ENCODE measurements around the gene ITPR2.
"Not testable (repeated sequence)": the region's sequence is repeated elsewhere in the genome, so short reads cannot be mapped to it uniquely, and the experiment has no call there.

Gene ITPR2

DNA sequence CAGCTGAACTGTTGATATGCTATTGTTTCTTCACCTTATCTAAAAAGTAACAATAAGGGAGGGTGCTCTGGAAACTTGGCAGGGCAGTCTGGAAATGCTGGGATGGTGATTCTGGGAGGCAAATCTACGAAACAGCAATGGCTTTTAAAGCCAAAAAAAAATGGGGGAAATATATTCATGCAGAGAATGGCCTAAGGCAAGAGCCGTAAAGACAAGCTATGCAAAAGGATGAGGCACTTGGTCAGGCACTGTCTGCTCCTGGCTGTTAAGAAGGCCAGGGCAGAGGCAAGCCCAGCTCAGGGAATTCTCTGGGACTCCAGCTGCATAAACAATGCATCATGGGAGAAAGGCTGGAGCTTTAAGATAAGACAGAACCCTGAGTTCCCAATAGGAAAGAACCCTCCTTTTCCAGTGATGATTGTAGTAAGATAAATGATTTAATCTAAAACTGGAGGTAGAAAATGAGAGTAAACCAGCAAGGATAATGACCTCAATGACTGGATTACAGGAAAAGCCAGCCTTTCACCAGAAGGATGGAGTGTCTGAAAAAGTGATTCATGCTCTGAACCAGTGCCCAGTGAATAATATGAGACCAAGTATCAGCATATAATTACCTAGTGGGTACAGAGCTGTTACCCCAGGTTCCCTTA, 46.0 kb downstream of the ITPR2 start:
- DNase-seq (ENCODE audit: low read depth in 2 of 2), result no peak

DNA sequence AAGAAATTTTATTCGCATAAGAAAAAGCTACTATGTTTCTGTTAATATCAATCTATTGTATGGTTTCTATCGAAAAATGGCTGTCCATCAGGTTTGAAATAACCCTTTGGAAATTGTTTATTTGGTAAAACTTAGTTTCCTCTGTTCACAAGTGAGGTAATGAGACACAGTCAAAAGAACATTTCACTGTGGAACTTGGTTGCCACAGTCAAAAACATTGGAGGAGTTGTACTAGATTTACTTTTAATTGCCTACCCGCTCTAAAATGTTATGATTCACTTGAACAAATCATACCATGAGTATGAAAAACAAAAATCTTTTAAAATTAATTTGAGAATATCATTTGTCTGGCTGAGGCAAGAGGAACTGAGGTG, 46.5 kb downstream of the ITPR2 start:
- DNase-seq (ENCODE audit: low read depth in 2 of 2), result no peak

DNA sequence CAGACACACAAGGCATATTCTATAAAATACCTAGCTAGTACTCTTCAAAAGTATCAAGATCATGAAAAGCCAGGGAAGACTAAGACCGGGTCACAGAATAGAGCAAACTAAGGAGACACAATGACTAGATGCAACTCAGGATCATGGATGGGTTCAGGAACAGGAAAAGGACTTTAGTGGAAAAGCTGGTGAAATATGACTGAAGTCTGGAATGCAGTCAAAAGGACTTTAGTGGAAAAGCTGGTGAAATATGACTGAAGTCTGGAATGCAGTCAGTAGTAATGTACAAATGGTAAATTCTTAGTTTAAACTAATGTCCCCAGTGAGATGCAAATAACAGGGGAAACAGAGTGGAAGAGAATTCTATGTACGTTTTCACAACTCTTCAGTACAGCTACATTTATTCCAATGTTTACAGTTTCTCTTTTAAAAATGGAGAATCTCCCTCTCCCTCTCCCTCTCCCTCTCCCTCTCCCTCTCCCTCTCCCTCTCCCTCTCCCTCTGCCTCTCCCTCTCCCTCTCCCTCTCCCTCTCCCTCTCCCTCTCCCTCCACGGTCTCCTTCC, 49.1 kb downstream of the ITPR2 start:
- DNase-seq (ENCODE audit: low read depth in 2 of 2), result not testable (repeated sequence)

DNA sequence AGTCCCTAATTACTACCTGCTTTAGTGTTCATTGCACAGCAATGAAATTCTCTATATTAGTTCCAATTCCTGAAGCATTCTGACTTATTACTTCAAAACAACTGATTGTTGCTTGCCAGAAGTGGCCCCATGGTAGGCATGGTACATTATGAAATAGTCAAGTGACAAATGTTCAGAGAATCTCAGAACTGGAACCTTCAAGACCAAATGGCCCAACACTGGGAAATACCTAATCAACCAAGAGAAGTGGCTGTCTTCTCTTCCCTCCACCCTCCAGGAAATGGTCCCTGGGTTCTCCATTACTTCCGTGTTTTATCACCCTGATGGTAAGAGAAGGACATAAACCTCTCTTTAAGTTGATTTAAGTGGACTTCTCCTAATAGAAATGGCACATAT, 49.9 kb downstream of the ITPR2 start:
- no peak for DNase-seq (ENCODE audit: low read depth in 2 of 2)

DNA sequence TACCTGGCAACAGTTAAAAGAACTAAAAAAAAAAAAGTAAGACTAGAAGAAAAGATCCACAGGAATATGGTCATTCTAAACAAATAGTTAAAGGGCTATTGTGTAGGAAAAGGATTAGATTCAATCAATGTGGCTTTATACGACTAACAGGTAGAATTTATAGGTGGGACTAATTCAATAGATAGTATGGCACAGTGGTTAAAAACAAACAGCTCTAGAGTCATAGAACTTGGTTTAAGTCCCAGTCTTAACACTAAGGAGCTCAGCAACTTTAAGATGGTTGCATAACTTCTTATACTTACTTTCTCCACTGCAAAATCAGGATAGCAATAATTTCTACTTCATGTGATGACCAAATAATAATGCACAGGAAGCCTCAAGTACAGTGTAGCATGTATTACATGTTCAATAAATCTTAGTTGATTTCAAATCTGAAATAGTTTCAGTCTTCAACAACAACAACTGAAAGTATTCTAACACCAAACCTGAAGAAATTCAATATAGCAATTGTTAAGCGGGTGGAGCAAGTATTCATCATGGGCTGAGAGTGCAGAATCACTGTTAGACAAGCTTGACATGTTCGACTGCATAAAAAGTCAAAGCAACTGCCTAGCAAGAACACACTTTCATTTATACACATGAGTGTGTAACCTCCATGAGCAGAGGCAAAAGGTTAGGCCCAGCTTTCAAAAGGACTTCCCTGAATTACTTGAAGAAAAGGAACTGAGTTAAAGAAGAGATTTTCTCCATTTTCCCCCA, 50.4 kb downstream of the ITPR2 start:
- no peak for DNase-seq (ENCODE audit: low read depth in 2 of 2)

DNA sequence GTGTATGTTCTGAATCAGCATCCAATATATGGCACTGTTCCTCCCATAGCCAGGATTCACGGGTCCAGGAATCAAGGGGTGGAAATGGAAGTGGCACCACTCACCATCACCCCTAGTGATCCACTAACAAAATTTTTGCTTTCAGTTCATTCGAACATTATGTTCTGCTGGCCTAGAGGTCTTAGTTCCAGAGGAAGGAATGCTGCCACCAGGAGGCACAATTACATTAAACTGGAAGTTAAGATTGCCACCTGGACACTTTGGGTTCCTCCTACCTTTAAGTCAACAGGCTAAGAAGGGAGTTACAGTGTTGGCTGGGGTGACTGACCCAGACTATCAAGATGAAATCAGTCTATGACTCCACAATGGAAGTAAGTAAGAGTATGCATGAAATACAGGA, 52.3 kb downstream of the ITPR2 start:
- DNase-seq (ENCODE audit: low read depth in 2 of 2), result not testable (repeated sequence)

DNA sequence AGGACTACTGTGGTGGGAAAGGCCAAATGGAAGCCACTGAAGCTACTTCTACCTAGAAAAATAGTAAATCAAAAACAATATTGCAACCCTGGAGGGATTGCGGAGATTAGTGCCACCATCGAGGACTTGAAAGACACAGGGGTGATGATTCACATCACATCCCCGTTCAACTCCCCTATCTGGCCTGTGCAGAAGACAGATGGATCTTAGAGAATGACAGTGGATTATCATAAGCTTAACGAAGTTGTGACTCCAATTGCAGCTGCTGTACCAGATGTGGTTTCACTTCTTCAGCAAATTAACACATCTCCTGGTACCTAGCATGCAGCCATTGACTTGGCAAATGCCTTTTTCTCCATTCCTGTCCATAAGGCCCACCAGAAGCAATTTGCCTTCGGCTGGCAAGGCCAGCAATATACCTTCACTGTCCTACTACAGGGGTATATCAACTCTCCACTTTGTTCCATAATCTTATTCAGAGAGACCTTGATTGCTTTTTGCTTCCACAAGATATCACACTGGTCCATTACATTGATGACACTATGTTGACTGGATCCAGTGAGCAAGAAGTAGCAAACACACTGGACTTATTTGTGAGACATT, 54.7 kb downstream of the ITPR2 start:
- DNase-seq (ENCODE audit: low read depth in 2 of 2), result not testable (repeated sequence)

DNA sequence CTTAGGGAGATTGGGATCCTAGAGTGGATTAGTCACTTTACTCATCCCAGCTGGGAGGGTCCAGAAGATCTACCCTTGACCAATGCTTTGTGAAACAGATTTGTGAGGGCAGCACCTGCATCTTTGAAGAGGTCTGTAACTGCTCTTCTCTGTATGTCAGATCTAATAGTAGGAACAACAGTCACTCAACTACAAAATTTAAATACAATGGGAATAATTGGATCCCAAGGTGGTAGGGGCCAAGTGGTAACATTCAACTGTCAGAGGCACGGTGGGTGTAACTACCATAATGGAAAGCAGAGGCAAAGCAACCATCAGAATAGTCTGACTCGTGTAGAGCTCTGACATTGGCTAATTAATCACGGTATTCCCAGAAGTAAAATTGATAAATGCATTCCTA, 55.8 kb downstream of the ITPR2 start:
- no peak for DNase-seq (ENCODE audit: low read depth in 2 of 2)

DNA sequence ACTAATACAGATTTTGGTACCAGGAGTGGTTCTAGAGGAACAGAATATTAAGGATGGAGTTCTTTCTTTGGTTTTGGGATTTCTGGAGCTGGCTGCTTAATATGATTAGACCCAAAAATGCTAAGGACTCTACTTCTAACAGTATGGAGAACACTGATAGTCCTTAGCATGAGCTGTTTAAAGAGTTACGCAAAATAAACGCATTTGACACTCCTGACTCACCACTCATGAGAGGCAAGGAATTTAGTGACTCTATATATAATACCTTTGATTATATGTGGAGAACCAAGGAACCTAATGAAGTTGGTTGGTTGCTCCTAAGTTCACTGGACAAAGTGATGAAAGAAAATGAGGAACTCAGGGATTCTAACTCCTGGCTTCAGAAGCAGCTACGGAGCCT, 57.0 kb downstream of the ITPR2 start:
- DNase-seq (ENCODE audit: low read depth in 2 of 2), result not testable (repeated sequence)

DNA sequence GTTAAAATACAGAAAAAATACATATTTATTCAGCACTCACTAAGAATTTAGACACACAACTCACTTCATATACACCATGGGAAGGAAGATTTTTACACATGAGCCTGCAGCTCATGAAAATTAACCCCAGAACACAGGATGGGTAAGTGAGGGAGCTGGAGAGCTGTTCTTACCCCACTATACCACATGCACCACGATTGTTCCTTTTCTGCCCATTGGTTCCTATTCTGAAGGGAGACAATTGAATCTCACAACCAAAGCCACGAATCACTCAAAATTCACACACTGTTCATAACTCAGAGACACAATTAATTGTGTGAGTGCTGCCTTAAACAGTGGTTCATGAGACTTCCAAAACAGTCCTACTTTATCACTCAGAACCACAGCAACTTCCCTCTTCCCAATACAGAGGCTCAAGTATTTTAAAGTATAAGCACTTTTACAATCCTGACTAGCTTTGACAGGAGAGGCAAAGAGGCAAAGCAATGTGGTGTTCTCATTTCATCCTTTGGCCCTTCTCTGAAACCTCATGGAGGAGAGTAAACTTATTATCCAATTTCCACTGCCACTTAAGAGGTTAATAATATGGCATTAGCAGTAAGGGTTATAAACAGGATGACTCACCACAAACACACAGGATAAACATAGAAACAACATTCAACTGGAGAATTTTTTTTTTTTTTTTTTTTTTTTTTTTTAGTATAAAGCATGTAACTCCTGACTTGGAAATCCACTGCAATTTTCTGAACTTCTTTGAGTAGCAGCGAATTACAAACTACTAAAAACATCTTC, 59.5 kb downstream of the ITPR2 start:
- no peak for DNase-seq (ENCODE audit: low read depth in 2 of 2)

DNA sequence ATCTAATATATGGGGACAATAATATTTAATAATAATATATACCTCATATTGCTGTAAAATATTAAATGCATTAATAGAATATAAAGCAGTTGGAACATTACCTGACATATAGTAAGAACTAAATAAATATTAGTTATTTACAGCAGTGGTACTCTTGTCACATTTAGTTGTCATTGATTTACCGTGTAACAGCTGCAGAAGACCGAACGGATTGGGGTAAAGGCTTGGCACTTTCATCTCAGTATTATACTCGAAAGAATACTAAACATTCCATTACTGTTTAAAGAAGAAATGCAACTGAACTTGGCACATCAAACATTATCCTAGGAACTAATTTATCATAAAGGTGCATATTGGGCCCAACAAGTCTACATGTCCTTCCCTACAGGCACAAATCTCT, 61.1 kb downstream of the ITPR2 start:
- DNase-seq (ENCODE audit: low read depth in 2 of 2), result no peak

DNA sequence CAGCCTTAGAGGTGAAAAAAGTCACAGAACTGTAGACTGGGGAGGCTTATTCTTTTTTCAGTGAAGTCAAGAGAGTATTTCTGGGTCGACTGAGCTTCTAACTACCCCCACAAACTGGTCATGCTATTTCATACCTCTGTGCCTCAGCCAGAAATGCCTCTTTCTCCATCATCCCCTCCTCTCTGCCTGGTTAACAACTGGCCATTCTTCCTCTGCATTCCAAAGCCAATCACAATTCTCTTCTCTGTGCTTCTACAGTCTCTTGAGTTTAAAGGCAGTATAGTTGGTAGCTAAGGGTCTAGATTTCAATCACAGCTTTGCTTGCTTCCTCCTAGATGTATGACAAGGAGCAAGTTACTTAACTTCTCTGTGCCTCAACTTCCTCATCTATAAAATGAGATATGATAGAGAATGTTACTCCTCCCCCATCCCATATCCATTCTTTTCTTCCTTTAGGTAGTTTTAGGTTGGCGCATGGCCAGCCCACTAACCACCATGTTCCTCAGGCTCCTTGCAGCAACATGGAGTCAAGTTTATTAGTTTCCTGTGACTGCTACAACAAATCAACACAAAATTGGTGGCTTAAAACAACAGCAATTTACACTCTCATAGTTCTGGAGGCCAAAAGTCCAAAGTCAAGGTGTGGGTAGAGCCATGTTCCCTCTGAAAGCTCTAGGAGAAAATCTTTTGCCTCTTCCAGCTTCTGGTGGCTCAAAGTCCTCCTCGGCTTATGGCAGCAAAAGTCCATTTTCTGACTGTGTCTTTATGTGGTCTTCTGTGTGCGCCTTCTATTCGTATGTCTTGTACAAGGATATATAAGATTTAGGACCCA, 62.5 kb downstream of the ITPR2 start:
- DNase-seq (ENCODE audit: low read depth in 2 of 2), result no peak

DNA sequence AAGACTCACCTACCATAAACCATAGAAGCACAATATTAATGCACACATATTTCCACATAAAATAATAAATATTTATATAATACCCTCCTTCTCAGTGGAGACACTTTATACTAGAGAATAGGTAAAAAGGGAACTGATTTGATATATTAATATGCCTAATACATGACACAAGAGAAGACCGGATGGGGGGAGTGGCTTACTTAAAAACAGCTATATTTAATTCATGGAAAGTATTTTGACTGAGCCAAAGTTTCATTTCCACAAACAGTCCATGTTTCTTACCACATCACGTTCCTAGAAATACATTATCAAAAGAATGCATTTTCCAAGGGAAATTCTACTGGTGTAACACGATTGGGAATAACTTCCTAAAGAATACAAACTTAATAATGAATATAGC, 63.4 kb downstream of the ITPR2 start:
- no peak for DNase-seq (ENCODE audit: low read depth in 2 of 2)

DNA sequence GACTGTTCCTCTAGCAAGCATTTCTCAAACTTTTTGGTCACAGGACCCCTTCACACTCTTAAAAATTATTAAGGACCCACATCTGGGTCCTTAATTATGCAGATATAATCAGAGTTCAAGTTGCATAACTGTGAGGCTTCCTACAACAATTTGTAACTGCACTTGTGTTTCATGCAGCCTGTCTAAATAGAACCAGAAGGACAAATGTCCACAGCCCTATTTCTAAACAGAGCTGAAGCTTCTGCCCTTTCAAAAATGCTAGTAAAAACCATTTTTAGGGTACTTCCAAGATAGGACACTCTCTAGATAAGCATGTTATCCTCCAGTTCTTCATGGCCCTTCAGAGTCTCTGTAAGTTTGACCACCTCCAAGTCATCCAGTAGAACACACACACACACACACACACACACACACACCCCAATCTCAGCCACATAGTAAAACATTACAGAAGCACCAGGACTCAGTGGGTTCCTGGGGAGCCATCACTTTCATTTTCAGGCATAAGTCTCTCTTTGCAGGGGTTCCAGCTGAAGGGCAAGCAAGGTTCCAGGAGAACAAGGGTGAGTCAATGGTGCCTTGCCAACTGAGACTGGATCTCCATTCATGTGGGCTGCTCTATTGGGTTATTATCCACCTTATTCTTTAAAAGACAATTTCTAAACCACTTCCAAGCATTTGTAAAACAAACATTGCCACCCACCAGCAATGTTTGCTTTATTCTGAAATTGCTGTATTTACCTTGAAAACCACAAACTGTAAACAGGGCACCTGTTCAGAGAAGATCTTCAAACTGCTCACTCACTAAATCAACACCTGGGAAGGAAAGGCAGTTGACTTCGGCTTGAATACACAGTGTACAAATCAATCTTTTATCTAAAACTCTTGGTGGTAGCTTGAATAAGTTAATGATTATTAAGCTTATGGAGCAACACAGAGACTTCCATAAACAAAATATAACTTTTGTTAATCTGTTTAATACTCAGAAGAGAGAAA, 64.1 kb downstream of the ITPR2 start:
- no peak for DNase-seq (ENCODE audit: low read depth in 2 of 2)

DNA sequence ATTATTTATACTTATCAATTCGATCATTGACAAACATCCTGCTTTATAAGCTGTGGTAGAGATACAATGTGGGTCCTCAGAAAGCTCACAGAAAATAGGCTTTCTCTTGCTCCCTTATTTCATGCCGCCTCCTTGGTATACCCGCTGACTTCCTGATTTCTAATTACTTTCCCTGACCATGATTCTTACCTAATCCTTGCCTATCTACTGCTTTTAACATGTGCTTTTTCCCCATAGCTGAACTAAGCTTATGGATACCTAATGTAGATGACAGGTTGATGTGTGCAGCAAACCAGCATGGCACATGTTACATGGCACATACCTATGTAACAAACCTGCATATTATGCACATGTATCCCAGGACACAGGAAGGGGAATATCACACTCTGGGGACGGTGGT, 65.1 kb downstream of the ITPR2 start:
- DNase-seq (ENCODE audit: low read depth in 2 of 2), result no peak

DNA sequence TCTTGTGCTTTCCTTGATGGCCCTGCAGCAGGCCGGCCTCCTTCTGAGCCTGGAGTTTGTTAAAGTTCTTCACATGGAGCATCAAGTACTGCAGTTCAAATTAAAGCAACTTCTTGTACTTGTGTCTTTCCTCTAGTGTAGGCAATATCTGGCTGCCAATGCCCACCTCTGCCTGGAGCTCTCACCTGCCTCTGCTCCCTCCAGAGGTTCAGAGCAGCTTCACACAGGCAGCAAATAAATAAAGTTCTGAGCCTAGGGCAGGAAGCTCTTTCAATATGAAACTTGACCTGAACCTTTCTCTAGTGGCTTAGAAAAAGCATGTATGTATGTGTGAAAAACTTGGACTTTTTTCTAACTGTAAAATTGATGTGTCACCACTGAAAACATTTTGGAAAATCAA, 65.9 kb downstream of the ITPR2 start:
- no peak for DNase-seq (ENCODE audit: low read depth in 2 of 2)

DNA sequence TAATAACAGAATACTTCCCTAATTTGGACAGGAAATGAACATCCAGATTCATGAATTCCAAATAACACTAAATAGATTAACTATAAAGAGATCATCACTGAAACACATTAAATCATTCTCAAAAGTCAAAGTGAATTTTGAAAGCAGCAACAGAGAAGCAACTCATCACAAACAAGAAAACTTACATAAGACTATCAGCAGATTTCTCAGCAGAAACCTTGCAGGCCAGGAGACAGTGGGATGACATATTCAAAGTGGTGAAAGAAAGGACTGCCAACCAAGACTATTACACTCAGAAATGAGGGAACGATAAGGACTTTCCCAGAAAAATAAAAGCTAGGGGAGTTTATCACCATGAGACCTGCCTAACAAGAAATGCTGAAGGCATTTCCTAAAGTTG, 70.8 kb downstream of the ITPR2 start:
- no peak for DNase-seq (ENCODE audit: low read depth in 2 of 2)

DNA sequence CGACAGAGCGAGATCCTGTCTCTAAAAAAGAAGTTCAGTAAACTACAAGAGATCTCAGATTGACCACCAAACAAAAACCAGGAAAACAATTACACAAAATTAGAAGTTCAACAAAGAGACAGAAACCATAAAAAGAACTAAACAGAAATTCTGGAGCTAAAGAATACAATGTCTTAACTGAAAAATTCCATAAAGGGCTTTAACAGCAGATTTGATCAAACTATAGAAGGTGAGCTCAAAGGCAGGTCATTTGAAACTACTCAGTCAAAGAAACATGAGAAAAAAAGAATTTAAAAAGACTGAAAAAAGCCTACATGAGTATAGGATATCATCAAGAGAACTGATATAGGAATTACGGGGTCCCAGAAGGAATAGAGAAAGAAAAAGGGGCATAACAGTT, 71.2 kb downstream of the ITPR2 start:
- DNase-seq (ENCODE audit: low read depth in 2 of 2), result no peak

DNA sequence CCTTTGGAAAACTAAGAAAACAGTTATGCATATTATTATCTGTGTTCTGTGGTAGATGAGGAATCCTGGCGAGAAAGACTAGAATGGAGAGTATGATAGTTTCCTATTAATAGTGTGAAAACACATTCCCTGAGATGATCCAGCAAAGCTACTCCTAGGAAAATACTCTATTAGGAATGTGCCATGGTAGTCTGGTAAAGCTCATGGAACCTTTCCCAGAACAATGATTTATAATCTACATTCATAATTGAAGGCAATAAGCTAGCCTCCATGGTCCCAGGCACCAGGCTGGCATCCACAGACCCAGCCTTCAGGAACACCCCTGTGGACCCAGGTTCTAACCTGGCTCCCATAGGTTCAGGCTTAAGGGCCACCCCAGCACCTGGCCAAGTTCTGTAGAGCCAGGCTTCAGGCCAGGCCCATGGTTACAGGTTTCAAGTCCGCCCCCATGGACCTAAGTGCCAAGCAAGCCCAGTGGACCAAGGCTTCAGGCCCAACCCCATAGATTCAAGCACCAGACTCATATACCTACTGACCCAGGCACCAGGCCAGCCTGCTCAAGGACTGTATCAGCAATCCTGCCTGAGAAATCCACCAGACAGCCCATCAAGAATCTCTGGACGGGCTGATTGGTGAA, 72.2 kb downstream of the ITPR2 start:
- DNase-seq (ENCODE audit: low read depth in 2 of 2), result no peak

DNA sequence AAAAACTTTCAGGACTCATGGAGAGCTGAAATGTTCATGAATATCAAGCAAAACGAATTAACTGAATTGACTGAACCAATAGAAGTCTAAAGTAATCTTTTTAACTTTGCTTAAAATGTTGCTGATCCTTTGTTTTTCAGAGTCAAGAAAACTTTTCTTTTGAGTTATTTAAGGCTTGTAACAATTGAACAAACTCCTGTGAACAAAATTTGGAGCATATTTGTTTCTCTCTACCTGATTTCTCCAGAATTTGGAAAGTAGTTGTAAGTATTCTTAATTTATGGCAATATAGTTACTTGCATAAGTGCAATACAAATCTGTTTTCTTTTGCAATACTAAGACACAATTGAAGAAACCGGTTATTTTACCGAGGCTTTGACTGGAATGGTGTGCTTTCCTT, 77.6 kb downstream of the ITPR2 start:
- not testable (repeated sequence) for DNase-seq (ENCODE audit: low read depth in 2 of 2)

Data from activated CD4-positive, alpha-beta T cell treated with anti-CD3 and anti-CD28 coated beads for 24 hours (primary cell).